Endothelial cell of umbilical vein (primary cell): ENCODE data around the gene SLC6A18. TPM values are rescaled to one million over a fixed set of nuclear protein-coding genes. Genes with fewer than 3 reads are reported as not detected.

Source experiments
- BruUV-seq: library from RNA; stranded (reverse); fragments of 400-500 nt; replicated peaks from 2 replicates; lab custom pipeline; 2021; lab: Mats Ljungman, UMichigan
- CTCF ChIA-PET: fragments of 300-600, 350-600 bp; sonication (Branson Sonifier 250); formaldehyde crosslinking; loops from one replicate; lab custom pipeline; 2021; ENCODE audit warnings: antibody characterized with exemption, inconsistent platforms; lab: Charles Lee
- POLR2A ChIA-PET: fragments of 300-600, 350-600 bp; sonication (Branson Sonifier 250); formaldehyde crosslinking; loops from one replicate; lab custom pipeline; 2021; ENCODE audit warnings: antibody characterized with exemption, inconsistent platforms; lab: Charles Lee
- DNase-seq: peaks from one replicate; pipeline ENCODE4 v3.0.0-alpha.2; 2011; ENCODE audit warnings: low read depth, low spot score
- FAIRE-seq: peaks from 2 replicates; lab custom pipeline; 2011; peaks lifted over from hg19 to GRCh38; lab: Jason Lieb, UNC
- H2AFZ ChIP-seq: 2 replicates; pipeline ENCODE4 v1.6.0; 2012; ENCODE audit warnings: low read depth, low read length, control low read depth, inconsistent platforms
- H3K27ac ChIP-seq: 2 replicates; pipeline ENCODE4 v1.5.1; 2011; ENCODE audit warnings: low read depth, mild to moderate bottlenecking, control low read depth, low read length, moderate library complexity; ENCODE audit not compliant: insufficient read depth
- H3K27me3 ChIP-seq, 2 experiments: 2 replicates each; pipeline versions ENCODE4 v1.6.0 to v1.6.1; 2011; ENCODE audit warnings: low read length in 2 of 2, mixed read lengths in 1 of 2; ENCODE audit not compliant: control insufficient read depth in 2 of 2, insufficient read depth in 2 of 2
- H3K36me3 ChIP-seq, 2 experiments: 2 replicates in 1 of 2; 3 replicates in 1 of 2; pipeline ENCODE4 v1.5.1; 2011; ENCODE audit warnings: low read length in 2 of 2, mild to moderate bottlenecking in 1 of 2, moderate library complexity in 1 of 2; ENCODE audit not compliant: control insufficient read depth in 2 of 2, insufficient read depth in 2 of 2; ENCODE audit errors: extremely low read depth in 1 of 2
- H3K4me1 ChIP-seq: 3 replicates; pipeline ENCODE4 v1.5.1; 2011; ENCODE audit warnings: mild to moderate bottlenecking, low read length; ENCODE audit not compliant: control insufficient read depth, insufficient read depth; ENCODE audit errors: extremely low read depth
- H3K4me2 ChIP-seq: 2 replicates; pipeline ENCODE4 v1.6.1; 2011; ENCODE audit warnings: low read length, control low read depth, mixed read lengths; ENCODE audit not compliant: insufficient read depth
- H3K4me3 ChIP-seq, 3 experiments: fragments of 200-600 bp in 1 of 3; sonication (generic), shearing (Covaris generic) in 1 of 3; replicated peaks in 1 of 3; 2 replicates each; pipeline ENCODE4 v1.5.1; 2011 to 2016; ENCODE audit warnings: control low read depth in 3 of 3, low read length in 3 of 3, mild to moderate bottlenecking in 2 of 3, inconsistent platforms in 1 of 3, low read depth in 1 of 3, moderate library complexity in 1 of 3; ENCODE audit not compliant: insufficient read depth in 1 of 3
- H3K79me2 ChIP-seq: 2 replicates; pipeline ENCODE4 v1.6.0; 2012; ENCODE audit warnings: low read length, inconsistent platforms; ENCODE audit not compliant: control insufficient read depth, insufficient read depth
- H3K9ac ChIP-seq: replicated peaks from 2 replicates; pipeline ENCODE3; 2011; ENCODE audit warnings: low read length, control low read depth; ENCODE audit not compliant: insufficient read depth; ENCODE audit errors: extremely low read depth
- H3K9me1 ChIP-seq: replicated peaks from 3 replicates; pipeline ENCODE4 v1.6.0; 2011; ENCODE audit warnings: mild to moderate bottlenecking, low read length; ENCODE audit not compliant: control insufficient read depth, insufficient read depth; ENCODE audit errors: extremely low read depth
- H3K9me3 ChIP-seq: replicated peaks from 2 replicates; pipeline ENCODE4 v1.5.1; 2012; ENCODE audit warnings: low read length, inconsistent platforms; ENCODE audit not compliant: control insufficient read depth, insufficient read depth
- H4K20me1 ChIP-seq: replicated peaks from 2 replicates; pipeline ENCODE3; 2011; ENCODE audit warnings: mild to moderate bottlenecking, low read length; ENCODE audit not compliant: control insufficient read depth, insufficient read depth; ENCODE audit errors: extremely low read depth
- EZH2 ChIP-seq: IDR thresholded peaks from 2 replicates; pipeline ENCODE4 v1.6.1; 2012; ENCODE audit warnings: borderline replicate concordance, low read depth, mild to moderate bottlenecking, moderate library complexity, low read length, inconsistent platforms; ENCODE audit not compliant: severe bottlenecking
- FOS ChIP-seq: IDR thresholded peaks from 2 replicates; pipeline ENCODE4 v1.6.1; 2011; ENCODE audit warnings: mild to moderate bottlenecking, low read length, moderate library complexity, borderline replicate concordance; ENCODE audit not compliant: insufficient read depth
- GATA2 ChIP-seq: IDR thresholded peaks from 2 replicates; pipeline ENCODE4 v1.7.0; 2011; ENCODE audit warnings: low read depth, mild to moderate bottlenecking, moderate library complexity, mixed read lengths, low read length; ENCODE audit not compliant: insufficient read length, insufficient read depth
- JUN ChIP-seq: IDR thresholded peaks from 2 replicates; pipeline ENCODE4 v1.6.1; 2011; ENCODE audit warnings: borderline replicate concordance, low read depth; ENCODE audit not compliant: insufficient read length, insufficient read depth
- MYC ChIP-seq: IDR thresholded peaks from one replicate; pipeline ENCODE4 v1.6.1; 2011; ENCODE audit warnings: mild to moderate bottlenecking, low read depth, low read length
- POLR2A ChIP-seq: IDR thresholded peaks from 2 replicates; pipeline ENCODE4 v1.6.1; 2012; ENCODE audit warnings: low read depth, mild to moderate bottlenecking, control low read depth, low read length
- POLR2AphosphoS5 ChIP-seq: IDR thresholded peaks from 2 replicates; pipeline ENCODE4 v1.6.1; 2012; ENCODE audit warnings: low read depth, mild to moderate bottlenecking, control low read depth, low read length, moderate library complexity; ENCODE audit not compliant: insufficient read depth
- dilution Hi-C: fragments of 300-500 bp; cut with MboI; formaldehyde crosslinking; loops from one replicate; pipeline ENCODE4 v1.15.0; 2019; ENCODE audit warnings: low sequenced_read_pairs; ENCODE audit not compliant: extremely low pct_ligation_motif_present
- intact Hi-C: fragments of 100-400 bp; cut with micrococcal nuclease; formaldehyde crosslinking; loops from one replicate; pipeline ENCODE4 v1.10.0; 2022
- polyA plus RNA-seq, 4 experiments: library from polyadenylated mRNA; depleted of rRNA in 3 of 4; stranded (reverse) in 3 of 4; unstranded in 1 of 4; fragments of >200 nt; gene quantifications; 2 replicates each; pipeline versions ENCODE4 v1.2.1 to v1.2.3, GENCODE V29; 2011 to 2012; ENCODE audit warnings: missing spikeins in 1 of 4
- total RNA-seq: library from RNA; stranded (reverse); gene quantifications from 2 replicates; pipeline ENCODE4 v1.2.3, GENCODE V29; 2021
- TF ChIP-seq, protein P1 (sequence below), 2 donors: IDR thresholded peaks; 1 replicate in 1 of 2; 2 replicates in 1 of 2; pipeline ENCODE4 v1.5.1; 2011; ENCODE audit warnings: low read length in 2 of 2, mild to moderate bottlenecking in 2 of 2, moderate library complexity in 2 of 2, control low read depth in 1 of 2, inconsistent platforms in 1 of 2, low read depth in 1 of 2; ENCODE audit not compliant: insufficient read depth in 1 of 2; ENCODE audit errors: extremely low read depth in 1 of 2
- TF ChIP-seq, protein P2 (sequence below): IDR thresholded peaks from 2 replicates; pipeline ENCODE4 v1.6.1; 2011; ENCODE audit not compliant: insufficient read depth, insufficient read length

SLC6A18 gene
- total and polyA plus RNA-seq, 2 donors (not counting 3 experiments of a cell fraction or from before 2014, with no cell fraction given), result not detected

DNA sequence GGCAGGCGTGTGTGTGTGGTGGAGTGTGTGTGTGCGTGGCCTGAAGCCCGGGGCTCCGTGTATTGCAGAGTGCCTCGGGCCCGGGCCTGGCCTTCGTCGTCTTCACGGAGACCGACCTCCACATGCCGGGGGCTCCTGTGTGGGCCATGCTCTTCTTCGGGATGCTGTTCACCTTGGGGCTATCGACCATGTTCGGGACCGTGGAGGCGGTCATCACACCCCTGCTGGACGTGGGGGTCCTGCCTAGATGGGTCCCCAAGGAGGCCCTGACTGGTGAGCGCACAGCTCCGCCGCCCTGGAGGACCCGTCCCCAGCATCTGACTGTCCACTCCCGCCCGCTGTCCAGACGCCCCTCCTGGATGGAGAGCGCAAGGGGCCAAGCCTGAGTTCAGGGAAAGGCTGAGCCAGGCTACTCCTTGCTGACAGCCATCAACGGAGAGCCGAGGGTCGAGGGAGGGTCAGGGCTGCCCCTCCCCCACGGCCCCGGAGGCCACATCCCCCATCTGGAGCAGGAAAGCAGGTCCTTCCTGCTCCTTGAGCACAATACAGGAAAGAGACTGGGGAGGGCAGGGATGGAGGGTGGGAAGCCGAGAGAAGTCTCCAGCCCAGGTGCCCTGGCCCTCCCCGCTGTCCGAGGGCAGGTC, 18.4 kb downstream of the SLC6A18 start:
- Histone ChIP-seq H3K27me3 (peaks cover 0 to 3% of the 10 kb centered on the region in 2 experiments), H3K9ac (no peak overlapping the region), H3K27ac (no peak overlapping the region), H3K4me3 (no peak overlapping the region), H3K9me3 (no peaks in the 10 kb centered on the region), H3K4me2 (no peak overlapping the region), H3K4me1 (no peaks in the 10 kb centered on the region), H3K79me2 (no peaks in the 10 kb centered on the region), H2AFZ (no peak overlapping the region), H3K36me3 (no peaks in the 10 kb centered on the region), H4K20me1 (no peaks in the 10 kb centered on the region), H3K9me1 (no peaks in the 10 kb centered on the region)
- intact Hi-C loops (no loop called here), dilution Hi-C loops (no loop called here)
- no TSS peak for BruUV-seq
- TF ChIP-seq POLR2A, result no peak
- TF ChIP-seq POLR2AphosphoS5, result no peak
- TF ChIP-seq GATA2, result no peak
- TF ChIP-seq, protein P1, sequence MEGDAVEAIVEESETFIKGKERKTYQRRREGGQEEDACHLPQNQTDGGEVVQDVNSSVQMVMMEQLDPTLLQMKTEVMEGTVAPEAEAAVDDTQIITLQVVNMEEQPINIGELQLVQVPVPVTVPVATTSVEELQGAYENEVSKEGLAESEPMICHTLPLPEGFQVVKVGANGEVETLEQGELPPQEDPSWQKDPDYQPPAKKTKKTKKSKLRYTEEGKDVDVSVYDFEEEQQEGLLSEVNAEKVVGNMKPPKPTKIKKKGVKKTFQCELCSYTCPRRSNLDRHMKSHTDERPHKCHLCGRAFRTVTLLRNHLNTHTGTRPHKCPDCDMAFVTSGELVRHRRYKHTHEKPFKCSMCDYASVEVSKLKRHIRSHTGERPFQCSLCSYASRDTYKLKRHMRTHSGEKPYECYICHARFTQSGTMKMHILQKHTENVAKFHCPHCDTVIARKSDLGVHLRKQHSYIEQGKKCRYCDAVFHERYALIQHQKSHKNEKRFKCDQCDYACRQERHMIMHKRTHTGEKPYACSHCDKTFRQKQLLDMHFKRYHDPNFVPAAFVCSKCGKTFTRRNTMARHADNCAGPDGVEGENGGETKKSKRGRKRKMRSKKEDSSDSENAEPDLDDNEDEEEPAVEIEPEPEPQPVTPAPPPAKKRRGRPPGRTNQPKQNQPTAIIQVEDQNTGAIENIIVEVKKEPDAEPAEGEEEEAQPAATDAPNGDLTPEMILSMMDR (IDR thresholded peaks at IDR 0.05; ENCODE audit: extremely low read depth in 1 of 2, insufficient read depth in 1 of 2, low read depth in 1 of 2, low read length in 2 of 2), result no peak
- TF ChIP-seq FOS, result no peak
- no peak for TF ChIP-seq JUN
- TF ChIP-seq, protein P2, sequence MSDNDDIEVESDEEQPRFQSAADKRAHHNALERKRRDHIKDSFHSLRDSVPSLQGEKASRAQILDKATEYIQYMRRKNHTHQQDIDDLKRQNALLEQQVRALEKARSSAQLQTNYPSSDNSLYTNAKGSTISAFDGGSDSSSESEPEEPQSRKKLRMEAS, result no peak
- TF ChIP-seq EZH2, result no peak
- TF ChIP-seq MYC, result no peak
- ChIA-PET POLR2A (no interaction called here), CTCF (no interaction called here)
- FAIRE-seq, result no peak
- no peak for DNase-seq
